ENCODE results near the gene H1-8. TPM values are rescaled to one million over a fixed set of nuclear protein-coding genes. Genes with fewer than 3 reads are reported as not detected.
"Not testable (repeated sequence)": the region's sequence is repeated elsewhere in the genome, so short reads cannot be mapped to it uniquely, and the experiment has no call there.

The H1-8 gene
- total RNA-seq, result not detected
- not detected for polyA plus RNA-seq
- long read RNA-seq, donor 1, result 0 reads
- long read RNA-seq, donor 2, result 0 reads

DNA sequence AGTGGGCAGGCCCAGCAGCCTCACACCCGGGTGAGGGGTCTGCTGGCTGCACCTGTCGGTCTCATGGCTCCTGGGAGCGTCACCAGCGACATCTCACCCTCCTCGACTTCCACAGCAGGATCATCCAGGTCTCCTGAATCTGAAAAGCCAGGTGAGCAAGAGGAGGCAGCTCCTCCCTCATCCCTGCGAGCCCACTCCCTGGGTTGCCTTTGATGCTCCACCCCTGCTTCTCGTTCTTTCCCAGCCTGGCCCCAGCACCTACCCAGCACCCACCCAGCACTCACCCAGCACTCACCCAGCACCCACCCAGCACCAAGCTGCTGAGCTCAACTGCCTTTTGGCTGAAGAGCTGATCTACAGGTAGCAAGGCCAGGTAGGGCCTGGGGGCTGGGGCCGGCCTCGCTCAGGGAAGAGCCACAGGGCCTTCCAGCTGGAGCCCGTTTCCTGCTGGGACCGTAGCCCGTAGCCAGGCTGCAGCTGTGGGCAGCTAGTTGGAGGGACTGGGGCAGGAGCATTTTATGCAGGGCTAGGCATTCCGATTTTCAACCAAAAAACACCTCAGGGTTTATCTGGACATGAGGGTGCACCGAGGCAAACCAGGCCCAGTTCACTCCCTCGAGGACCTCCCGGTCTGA, at the start of gene H1-8:
H1-8 (plus strand) TSS at position 20 of the 635 bp plus-strand sequence; CDS start at position 64, 44 bp downstream.
- Histone ChIP-seq H3K27ac (no peak within 1 kb of the TSS), H3K4me1 (no peaks in the 10 kb centered on the region), H3K27me3 (ENCODE audit: insufficient read depth in 3 of 3, low read length in 2 of 3) (no peaks in the 10 kb centered on the region), H3K4me3 (no peak within 1 kb of the TSS), H3K36me3 (ENCODE audit: insufficient read depth in 1 of 2, low read depth in 1 of 2) (no peaks in the 10 kb centered on the region), H3K9me3 (no peaks in the 10 kb centered on the region)
- ATAC-seq (no peak), DNase-seq (peak; percentile 1 to 37)
- TF ChIP-seq, protein P1, sequence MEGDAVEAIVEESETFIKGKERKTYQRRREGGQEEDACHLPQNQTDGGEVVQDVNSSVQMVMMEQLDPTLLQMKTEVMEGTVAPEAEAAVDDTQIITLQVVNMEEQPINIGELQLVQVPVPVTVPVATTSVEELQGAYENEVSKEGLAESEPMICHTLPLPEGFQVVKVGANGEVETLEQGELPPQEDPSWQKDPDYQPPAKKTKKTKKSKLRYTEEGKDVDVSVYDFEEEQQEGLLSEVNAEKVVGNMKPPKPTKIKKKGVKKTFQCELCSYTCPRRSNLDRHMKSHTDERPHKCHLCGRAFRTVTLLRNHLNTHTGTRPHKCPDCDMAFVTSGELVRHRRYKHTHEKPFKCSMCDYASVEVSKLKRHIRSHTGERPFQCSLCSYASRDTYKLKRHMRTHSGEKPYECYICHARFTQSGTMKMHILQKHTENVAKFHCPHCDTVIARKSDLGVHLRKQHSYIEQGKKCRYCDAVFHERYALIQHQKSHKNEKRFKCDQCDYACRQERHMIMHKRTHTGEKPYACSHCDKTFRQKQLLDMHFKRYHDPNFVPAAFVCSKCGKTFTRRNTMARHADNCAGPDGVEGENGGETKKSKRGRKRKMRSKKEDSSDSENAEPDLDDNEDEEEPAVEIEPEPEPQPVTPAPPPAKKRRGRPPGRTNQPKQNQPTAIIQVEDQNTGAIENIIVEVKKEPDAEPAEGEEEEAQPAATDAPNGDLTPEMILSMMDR (IDR thresholded peaks at IDR 0.05), result no peak
- WGBS, 3 donors, result 85 to 88% (median 87%) methylated on average over 16 of the region's 16 CpGs
- intact Hi-C loops (cut with DNase I), result no loop called here

DNA sequence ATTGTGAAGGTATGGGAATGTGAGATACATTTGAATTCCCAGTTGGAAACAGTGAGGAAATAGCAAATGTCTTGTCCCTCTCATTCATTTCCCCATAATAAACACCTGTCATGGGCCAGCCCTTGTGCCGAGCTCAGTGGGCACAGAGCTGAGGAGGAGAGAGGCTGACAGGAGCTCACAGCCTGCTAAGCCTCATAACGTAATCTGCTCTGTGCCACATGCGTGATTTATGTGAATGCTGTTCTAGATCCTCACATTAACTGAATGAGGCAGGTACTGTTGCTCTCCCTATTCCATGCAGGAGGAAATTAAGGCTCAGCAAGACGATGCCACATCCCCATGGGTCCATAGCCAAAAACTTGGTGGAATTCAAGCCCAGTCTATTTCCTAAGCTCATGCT, 49.8 kb upstream of the H1-8 start:
- intact Hi-C loops (cut with DNase I), result loop anchor here in 1 of 2 donors (5.0 kb wide), 2 partner anchors 114 to 334 kb away; partner anchors contain the start of gene PLXND1
- WGBS, 3 donors, result 60 to 82% (median 72%) methylated on average over 4 of the region's 4 CpGs
- no peak for DNase-seq
- H3K4me3 ChIP-seq, result no peak overlapping the region
- TF ChIP-seq, protein P1 (IDR thresholded peaks at IDR 0.05), result no peak
- H3K9me3 ChIP-seq, result no peaks in the 10 kb centered on the region
- H3K27ac ChIP-seq, result peak overlapping the region; percentile 67
- peak in 2 of 4 donors; percentile 24 to 28 for ATAC-seq
- H3K36me3 ChIP-seq (ENCODE audit: insufficient read depth in 1 of 2, low read depth in 1 of 2), result peaks cover 0 to 3% of the 10 kb centered on the region in 2 donors
- no peaks in the 10 kb centered on the region for H3K27me3 ChIP-seq (ENCODE audit: insufficient read depth in 3 of 3, low read length in 2 of 3)
- H3K4me1 ChIP-seq, result peaks cover 18% of the 10 kb centered on the region

GRCh38 chr3:129494499-129494898, 48.5 kb upstream of the H1-8 start:
- H3K27me3 ChIP-seq (ENCODE audit: insufficient read depth in 3 of 3, low read length in 2 of 3); H3K9me3 ChIP-seq; H3K36me3 ChIP-seq (ENCODE audit: insufficient read depth in 1 of 2, low read depth in 1 of 2); ATAC-seq; DNase-seq; H3K4me3 ChIP-seq: not testable (repeated sequence)
- H3K27ac ChIP-seq, result peak overlapping the region; percentile 67
- WGBS, 3 donors, result 69 to 77% (median 73%) methylated on average over 5 of the region's 5 CpGs
- H3K4me1 ChIP-seq, result peaks cover 20% of the 10 kb centered on the region
- intact Hi-C loops (cut with DNase I), result loop anchor here in 1 of 2 donors (5.0 kb wide), 2 partner anchors 113 to 333 kb away; partner anchors contain the start of gene PLXND1

DNA sequence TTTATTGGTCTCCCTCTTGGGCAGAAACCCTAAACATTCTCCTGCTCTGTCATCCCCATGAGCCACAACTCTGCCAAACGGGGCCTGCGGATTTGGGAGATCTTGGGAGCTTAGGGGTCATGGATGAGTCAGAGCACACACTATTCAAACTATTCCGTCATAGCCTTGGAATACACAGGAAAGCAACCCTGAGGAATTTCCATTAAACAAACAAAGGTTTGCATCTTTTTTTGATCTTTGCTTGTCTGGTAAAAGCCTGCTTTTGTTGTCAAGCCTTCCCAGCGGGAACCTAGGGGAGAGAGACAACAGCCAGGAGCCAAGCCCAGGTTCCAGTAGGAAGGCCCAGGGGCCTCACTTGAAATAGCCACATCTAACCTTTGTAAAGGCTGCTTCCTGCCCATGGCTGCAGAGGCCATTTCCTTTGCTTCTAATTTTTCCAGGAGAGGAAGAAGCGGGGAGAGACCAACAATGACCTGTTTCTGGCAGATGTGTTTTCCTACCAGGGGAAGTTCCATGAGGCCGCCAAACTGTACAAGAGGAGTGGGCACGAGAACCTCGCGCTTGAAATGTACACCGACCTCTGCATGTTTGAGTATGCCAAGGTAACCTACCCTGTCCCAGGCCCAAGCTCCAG, 47.9 kb upstream of the H1-8 start:
- WGBS, 3 donors, result 76 to 81% (median 77%) methylated on average over 10 of the region's 10 CpGs
- H3K27me3 ChIP-seq (ENCODE audit: insufficient read depth in 3 of 3, low read length in 2 of 3); H3K4me3 ChIP-seq; ATAC-seq; DNase-seq; H3K9me3 ChIP-seq; H3K36me3 ChIP-seq (ENCODE audit: insufficient read depth in 1 of 2, low read depth in 1 of 2); intact Hi-C loops (cut with DNase I): not testable (repeated sequence)
- peaks cover 17% of the 10 kb centered on the region for H3K4me1 ChIP-seq
- H3K27ac ChIP-seq, result peak overlapping the region; percentile 67

DNA sequence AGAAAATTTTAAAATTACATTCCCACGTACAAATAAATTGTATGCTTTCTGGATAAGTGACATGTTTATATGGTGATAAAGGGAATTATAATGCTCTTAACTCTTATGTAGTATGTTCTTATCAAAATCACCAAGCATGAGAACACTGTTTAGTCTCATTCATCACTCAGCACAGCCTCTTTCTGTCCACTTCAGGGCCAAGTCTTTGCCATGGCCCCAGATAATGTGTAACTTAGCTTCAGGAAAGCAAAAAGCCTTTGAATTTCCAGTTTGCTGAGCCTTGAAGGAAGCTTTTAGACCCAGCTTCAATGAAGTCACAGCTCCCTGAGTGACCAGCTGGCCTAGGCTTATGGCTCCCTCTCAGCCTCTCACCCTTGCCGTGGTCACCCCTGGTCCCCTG, 45.1 kb upstream of the H1-8 start:
- 86 to 95% (median 90%) methylated on average over 2 of the region's 2 CpGs for WGBS, 3 donors
- H3K36me3 ChIP-seq (ENCODE audit: insufficient read depth in 1 of 2, low read depth in 1 of 2); intact Hi-C loops (cut with DNase I); ATAC-seq; DNase-seq; H3K27me3 ChIP-seq (ENCODE audit: insufficient read depth in 3 of 3, low read length in 2 of 3); H3K9me3 ChIP-seq; H3K27ac ChIP-seq; H3K4me3 ChIP-seq: not testable (repeated sequence)
- H3K4me1 ChIP-seq, result peaks cover 14% of the 10 kb centered on the region

- intact Hi-C loops (cut with DNase I); ATAC-seq; H3K4me3 ChIP-seq; H3K36me3 ChIP-seq (ENCODE audit: insufficient read depth in 1 of 2, low read depth in 1 of 2); H3K27me3 ChIP-seq (ENCODE audit: insufficient read depth in 3 of 3, low read length in 2 of 3); H3K9me3 ChIP-seq; H3K27ac ChIP-seq; DNase-seq: not testable (repeated sequence)
- WGBS, 3 donors, result 74 to 83% (median 75%) methylated on average over 7 to 8 of the region's 8 CpGs
- H3K4me1 ChIP-seq, result peaks cover 14% of the 10 kb centered on the region
Measured at GRCh38 chr3:129498603-129499488, 44.1 kb upstream of the H1-8 start.

DNA sequence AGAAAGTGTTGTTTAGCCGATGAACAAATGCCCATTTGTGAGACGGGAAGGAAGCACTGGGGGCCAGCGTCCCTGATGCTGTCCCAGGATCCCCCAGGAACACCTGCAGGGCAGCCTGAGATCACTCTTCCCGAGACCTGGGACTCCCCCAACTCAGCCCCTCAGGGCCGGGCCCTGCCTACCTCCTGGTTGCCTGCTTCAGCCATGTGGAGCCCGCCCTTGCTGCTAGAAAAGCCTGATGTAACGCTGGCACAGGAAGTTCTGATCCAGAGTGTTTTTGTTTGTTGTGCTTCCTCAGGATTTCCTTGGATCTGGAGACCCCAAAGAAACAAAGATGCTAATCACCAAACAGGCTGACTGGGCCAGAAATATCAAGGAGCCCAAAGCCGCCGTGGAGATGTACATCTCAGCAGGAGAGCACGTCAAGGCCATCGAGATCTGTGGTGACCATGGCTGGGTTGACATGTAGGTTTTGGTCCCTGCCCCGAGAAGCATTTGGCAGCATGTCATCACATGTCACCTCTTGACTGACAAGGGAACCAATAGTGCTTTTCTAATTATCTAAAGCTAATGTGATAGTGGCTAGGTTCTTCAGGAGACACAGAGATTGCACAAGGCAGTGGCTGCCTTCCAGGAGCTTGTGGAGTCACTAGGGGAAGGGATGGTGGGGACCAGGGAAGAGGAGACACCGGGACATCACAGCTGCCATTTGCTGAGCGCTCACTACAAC, 43.2 kb upstream of the H1-8 start:
- H3K27me3 ChIP-seq (ENCODE audit: insufficient read depth in 3 of 3, low read length in 2 of 3); DNase-seq; ATAC-seq; H3K9me3 ChIP-seq; H3K36me3 ChIP-seq (ENCODE audit: insufficient read depth in 1 of 2, low read depth in 1 of 2); intact Hi-C loops (cut with DNase I); H3K4me3 ChIP-seq: not testable (repeated sequence)
- peaks cover 18% of the 10 kb centered on the region for H3K4me1 ChIP-seq
- peak overlapping the region; percentile 36 for H3K27ac ChIP-seq
- WGBS, 3 donors, result 71 to 81% (median 76%) methylated on average over 12 to 13 of the region's 14 CpGs

Measured in psoas muscle (tissue), 8 donors.